NCI-H774 (cell line): ENCODE measurements around the gene GABRA6.
"Not testable (repeated sequence)": the region's sequence is repeated elsewhere in the genome, so short reads cannot be mapped to it uniquely, and the experiment has no call there.

ENCODE experiments used
- DNase-seq: peaks from one replicate; lab custom pipeline; 2025; lab: John Stamatoyannopoulos, UW

The GABRA6 gene

GRCh38 chr5:161685461-161685860, at the start of gene GABRA6:
Gene GABRA6 (plus strand): TSS chr5:161685721. CDS start chr5:161685990, 269 bp downstream.
- no peak for DNase-seq

GRCh38 chr5:161637591-161637990, 47.9 kb upstream of the GABRA6 start:
- no peak for DNase-seq

- DNase-seq: no peak
Measured at GRCh38 chr5:161641444-161641843, 44.1 kb upstream of the GABRA6 start.

GRCh38 chr5:161645264-161645663, 40.3 kb upstream of the GABRA6 start:
- no peak for DNase-seq

- not testable (repeated sequence) for DNase-seq
Measured at GRCh38 chr5:161651926-161652325, 33.6 kb upstream of the GABRA6 start.

- DNase-seq: no peak
Measured at GRCh38 chr5:161660806-161661205, 24.7 kb upstream of the GABRA6 start.

- DNase-seq: no peak
Measured at GRCh38 chr5:161663431-161663830, 22.1 kb upstream of the GABRA6 start.

- no peak for DNase-seq
Measured at GRCh38 chr5:161676103-161676502, 9.4 kb upstream of the GABRA6 start.

GRCh38 chr5:161686149-161686548, 628 bp downstream of the GABRA6 start:
- DNase-seq: no peak

- no peak for DNase-seq
Measured at GRCh38 chr5:161686881-161687280, 1.4 kb downstream of the GABRA6 start.

- DNase-seq: no peak
Measured at GRCh38 chr5:161687316-161687715, 1.8 kb downstream of the GABRA6 start.

GRCh38 chr5:161691911-161692310, 6.4 kb downstream of the GABRA6 start:
- DNase-seq: no peak

- no peak for DNase-seq
Measured at GRCh38 chr5:161697001-161697400, 11.5 kb downstream of the GABRA6 start.

GRCh38 chr5:161700065-161700464, 14.5 kb downstream of the GABRA6 start:
- DNase-seq: no peak

- DNase-seq: no peak
Measured at GRCh38 chr5:161703528-161703927, 18.0 kb downstream of the GABRA6 start.

- DNase-seq: no peak
Measured at GRCh38 chr5:161707382-161707781, 21.9 kb downstream of the GABRA6 start.

GRCh38 chr5:161709239-161709638, 23.7 kb downstream of the GABRA6 start:
- DNase-seq: no peak

GRCh38 chr5:161713042-161713441, 27.5 kb downstream of the GABRA6 start:
- no peak for DNase-seq

GRCh38 chr5:161719157-161719556, 33.6 kb downstream of the GABRA6 start:
- no peak for DNase-seq

- DNase-seq: no peak
Measured at GRCh38 chr5:161720460-161720859, 34.9 kb downstream of the GABRA6 start.

GRCh38 chr5:161734741-161735140, 49.2 kb downstream of the GABRA6 start:
- DNase-seq: no peak

- no peak for DNase-seq
Measured at GRCh38 chr5:161740433-161740832, 54.9 kb downstream of the GABRA6 start.

GRCh38 chr5:161744276-161744675, 58.8 kb downstream of the GABRA6 start:
- no peak for DNase-seq

GRCh38 chr5:161745392-161745791, 59.9 kb downstream of the GABRA6 start:
- no peak for DNase-seq

- no peak for DNase-seq
Measured at GRCh38 chr5:161751265-161751664, 65.7 kb downstream of the GABRA6 start.
